Measurements from ENCODE around the gene CHST14. TPM values are rescaled to one million over a fixed set of nuclear protein-coding genes. Genes with fewer than 3 reads are reported as not detected.

CHST14 gene
- total RNA-seq, 1 experiment from 2014 or later = 27.9 TPM

Other genes with a start within 250 kb of the CHST14 start
- under 0.01 TPM in 1 of 2 replicates, not detected in the other for gene PAK6, start 231.9 kb upstream of the CHST14 start, total RNA-seq (2014; rRNA removed)
- not detected in 2 replicates for gene ANKRD63, start 187.9 kb upstream of the CHST14 start, total RNA-seq (2014; rRNA removed)
- gene PLCB2, start 163.0 kb upstream of the CHST14 start, total RNA-seq (2014; rRNA removed) = 0.75 and 1.9 TPM in 2 replicates
- 16.4 and 19.7 TPM in 2 replicates for gene INAFM2, start 147.3 kb upstream of the CHST14 start, total RNA-seq (2014; rRNA removed)
- 9.8 and 12.1 TPM in 2 replicates for gene CCDC9B, start 130.0 kb upstream of the CHST14 start, total RNA-seq (2014; rRNA removed)
- gene PHGR1, start 120.0 kb upstream of the CHST14 start, total RNA-seq (2014; rRNA removed) = not detected in 2 replicates
- gene DISP2, start 112.8 kb upstream of the CHST14 start, total RNA-seq (2014; rRNA removed) = 1.2 and 1.3 TPM in 2 replicates
- gene KNSTRN, start 88.3 kb upstream of the CHST14 start, total RNA-seq (2014; rRNA removed) = 121 and 125 TPM in 2 replicates
- gene IVD, start 65.2 kb upstream of the CHST14 start, total RNA-seq (2014; rRNA removed) = 26.2 and 32.3 TPM in 2 replicates
- 8.3 TPM in 2 replicates for gene BAHD1, start 30.0 kb upstream of the CHST14 start, total RNA-seq (2014; rRNA removed)
- gene CCDC32, start 94.1 kb downstream of the CHST14 start, total RNA-seq (2014; rRNA removed) = 12.9 and 14.1 TPM in 2 replicates
- 11.5 and 12.6 TPM in 2 replicates for gene RPUSD2, start 98.3 kb downstream of the CHST14 start, total RNA-seq (2014; rRNA removed)
- gene KNL1, start 123.3 kb downstream of the CHST14 start, total RNA-seq (2014; rRNA removed) = 63.7 and 65.0 TPM in 2 replicates
- gene RAD51, start 224.2 kb downstream of the CHST14 start, total RNA-seq (2014; rRNA removed) = 14.0 and 16.2 TPM in 2 replicates